H1 (cell line): ENCODE measurements around the gene MBD5. TPM values are rescaled to one million over a fixed set of nuclear protein-coding genes. Genes with fewer than 3 reads are reported as not detected.

Source experiments
- RFX5 ChIP-seq: IDR thresholded peaks from 2 replicates; pipeline ENCODE4 v1.6.1; 2011; ENCODE audit warnings: low read depth, low read length, improper control_type of control experiment, borderline replicate concordance
- SIN3A ChIP-seq, 2 experiments: IDR thresholded peaks in 1 of 2; conservative IDR thresholded peaks in 1 of 2; 2 replicates each; pipeline ENCODE4 v1.6.1; 2011 to 2012; ENCODE audit warnings: low read length in 2 of 2, improper control_type of control experiment in 1 of 2, low read depth in 1 of 2, mild to moderate bottlenecking in 1 of 2
- SP4 ChIP-seq: IDR thresholded peaks from 2 replicates; pipeline ENCODE4 v1.6.1; 2012; ENCODE audit warnings: low read length, inconsistent platforms
- polyA plus RNA-seq, 7 experiments: library from polyadenylated mRNA; depleted of rRNA in 3 of 7; stranded (reverse) in 5 of 7; unstranded in 2 of 7; fragments of >200 nt in 5 of 7; fragments of 200-250 nt in 2 of 7; gene quantifications; 1 replicate in 5 of 7; 2 replicates in 1 of 7; 4 replicates in 1 of 7; pipeline versions ENCODE4 v1.2.1 to v1.2.3, GENCODE V29; 2011 to 2013; ENCODE audit warnings: missing spikeins in 2 of 7, mixed read lengths in 2 of 7
- total RNA-seq: library from RNA; stranded (reverse); fragmentation: NEBNext Ultra II Directional; extraction: Animal tissue kit (Norgen Biotek cat#: 25700); gene quantifications from 2 replicates; pipeline ENCODE4 v1.2.1, GENCODE V29; 2021
- TF ChIP-seq, protein P1 (sequence below): IDR thresholded peaks from 2 replicates; pipeline ENCODE4 v1.6.1; 2012; ENCODE audit warnings: inconsistent platforms

The MBD5 gene
- total and polyA plus RNA-seq, 2 of the 8 experiments (the other 6 are each of a cell fraction or from before 2014, with no cell fraction given) = 9.7 to 29.4 TPM

DNA sequence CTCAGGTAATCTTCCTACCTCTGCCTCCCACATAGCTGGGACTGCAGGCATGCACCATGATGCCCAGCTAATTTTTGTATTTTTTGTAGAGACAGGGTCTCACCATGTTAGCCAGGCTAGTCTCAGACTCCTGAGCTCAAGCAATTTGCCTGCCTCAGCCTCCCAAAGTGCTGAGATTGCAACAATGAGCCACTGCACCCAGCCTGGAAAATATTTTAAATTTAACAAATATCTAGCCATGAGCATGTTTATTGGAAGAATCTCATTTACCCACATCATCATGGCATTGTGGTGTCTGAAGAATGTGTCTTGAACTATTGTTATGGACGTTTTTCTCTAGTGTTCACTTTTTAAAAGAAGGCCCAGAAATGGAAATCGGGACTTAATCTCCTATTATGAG, 231.8 kb downstream of the MBD5 start (continued):
- TF ChIP-seq, protein P1, sequence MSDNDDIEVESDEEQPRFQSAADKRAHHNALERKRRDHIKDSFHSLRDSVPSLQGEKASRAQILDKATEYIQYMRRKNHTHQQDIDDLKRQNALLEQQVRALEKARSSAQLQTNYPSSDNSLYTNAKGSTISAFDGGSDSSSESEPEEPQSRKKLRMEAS = no peak
- TF ChIP-seq RFX5 (no peak), SP4 (no peak), SIN3A (conservative IDR thresholded peaks at IDR 0.05 in 1 of 2, IDR thresholded peaks at IDR 0.05 in 1 of 2; ENCODE audit: low read depth in 1 of 2, low read length in 2 of 2) (no peak)
